Sigmoid colon (tissue), 3 donors: ENCODE results near the gene OLFM1.

ENCODE experiments used
- POLR2A ChIP-seq, 2 donors: fragments of 450-650 bp; IDR thresholded peaks; one replicate each; pipeline ENCODE4 v1.6.1; 2016; ENCODE audit warnings: antibody characterized with exemption in 2 of 2, mild to moderate bottlenecking in 2 of 2, moderate library complexity in 2 of 2
- TF ChIP-seq, protein P1 (sequence below), 4 experiments: fragments of 450-650 bp in 3 of 4; fragments of 200-600 bp in 1 of 4; IDR thresholded peaks; one replicate each; pipeline ENCODE4 v1.5.1; 2016 to 2019; ENCODE audit warnings: antibody characterized with exemption in 4 of 4, mild to moderate bottlenecking in 3 of 4, moderate library complexity in 2 of 4

DNA sequence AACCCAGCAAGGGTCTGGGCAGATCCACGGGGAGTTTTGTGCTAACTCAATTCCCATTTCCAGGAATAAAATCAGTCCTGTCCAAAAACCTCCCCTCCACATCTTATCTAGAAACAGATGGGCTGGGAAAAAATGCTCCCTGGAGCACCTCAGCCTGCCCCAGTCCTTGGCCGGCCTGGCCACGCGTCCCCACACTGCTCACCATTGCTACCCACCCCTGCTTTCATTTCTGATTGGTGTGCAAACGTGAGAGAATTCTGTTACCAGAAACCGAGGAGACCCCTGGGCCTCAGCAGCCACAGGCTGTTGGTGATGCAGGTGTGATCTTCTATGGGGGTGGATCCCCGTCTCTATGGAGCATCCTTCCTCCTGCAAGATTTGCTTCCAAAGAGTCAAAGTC is 38.0 kb upstream of the OLFM1 start:
- TF ChIP-seq, protein P1, sequence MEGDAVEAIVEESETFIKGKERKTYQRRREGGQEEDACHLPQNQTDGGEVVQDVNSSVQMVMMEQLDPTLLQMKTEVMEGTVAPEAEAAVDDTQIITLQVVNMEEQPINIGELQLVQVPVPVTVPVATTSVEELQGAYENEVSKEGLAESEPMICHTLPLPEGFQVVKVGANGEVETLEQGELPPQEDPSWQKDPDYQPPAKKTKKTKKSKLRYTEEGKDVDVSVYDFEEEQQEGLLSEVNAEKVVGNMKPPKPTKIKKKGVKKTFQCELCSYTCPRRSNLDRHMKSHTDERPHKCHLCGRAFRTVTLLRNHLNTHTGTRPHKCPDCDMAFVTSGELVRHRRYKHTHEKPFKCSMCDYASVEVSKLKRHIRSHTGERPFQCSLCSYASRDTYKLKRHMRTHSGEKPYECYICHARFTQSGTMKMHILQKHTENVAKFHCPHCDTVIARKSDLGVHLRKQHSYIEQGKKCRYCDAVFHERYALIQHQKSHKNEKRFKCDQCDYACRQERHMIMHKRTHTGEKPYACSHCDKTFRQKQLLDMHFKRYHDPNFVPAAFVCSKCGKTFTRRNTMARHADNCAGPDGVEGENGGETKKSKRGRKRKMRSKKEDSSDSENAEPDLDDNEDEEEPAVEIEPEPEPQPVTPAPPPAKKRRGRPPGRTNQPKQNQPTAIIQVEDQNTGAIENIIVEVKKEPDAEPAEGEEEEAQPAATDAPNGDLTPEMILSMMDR (IDR thresholded peaks at IDR 0.05) = no peak
- no peak for TF ChIP-seq POLR2A (IDR thresholded peaks at IDR 0.05)
